OCI-LY1 (cell line): ENCODE results near the gene NKX2-8.

Experiments
- EZH2 ChIP-seq: fragments of 200-600 bp; sonication (generic), shearing (Covaris generic); IDR thresholded peaks from 2 replicates; pipeline ENCODE4 v1.8.0; 2017; ENCODE audit warnings: borderline replicate concordance, mixed run types, mild to moderate bottlenecking, antibody characterized with exemption, low read length, moderate library complexity, mixed read lengths
- TF ChIP-seq, protein P1 (sequence below): fragments of 200-600 bp; sonication (generic), shearing (Covaris generic); IDR thresholded peaks from 2 replicates; pipeline ENCODE4 v1.5.1; 2017; ENCODE audit warnings: mild to moderate bottlenecking, antibody characterized with exemption, low read length, moderate library complexity, mixed read lengths

DNA sequence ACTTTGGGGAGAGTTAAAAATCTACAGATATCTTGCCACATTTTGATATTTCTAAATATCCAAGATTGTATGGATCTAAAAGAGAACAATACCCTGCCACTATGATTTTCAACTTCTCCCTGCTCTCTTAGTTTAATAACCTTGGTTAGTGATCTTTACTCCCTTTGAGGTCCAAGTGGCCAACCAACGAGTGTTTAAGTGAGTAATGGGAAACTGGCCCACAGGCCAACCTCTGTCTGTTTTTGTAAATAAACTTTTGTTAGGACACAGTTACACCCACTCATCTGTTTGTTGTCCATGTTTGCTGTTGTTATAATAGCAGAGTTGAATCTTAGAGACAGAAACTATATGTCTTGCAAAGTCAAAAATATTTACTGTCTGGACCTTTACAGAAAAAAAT, 31.5 kb downstream of the NKX2-8 start:
- TF ChIP-seq, protein P1, sequence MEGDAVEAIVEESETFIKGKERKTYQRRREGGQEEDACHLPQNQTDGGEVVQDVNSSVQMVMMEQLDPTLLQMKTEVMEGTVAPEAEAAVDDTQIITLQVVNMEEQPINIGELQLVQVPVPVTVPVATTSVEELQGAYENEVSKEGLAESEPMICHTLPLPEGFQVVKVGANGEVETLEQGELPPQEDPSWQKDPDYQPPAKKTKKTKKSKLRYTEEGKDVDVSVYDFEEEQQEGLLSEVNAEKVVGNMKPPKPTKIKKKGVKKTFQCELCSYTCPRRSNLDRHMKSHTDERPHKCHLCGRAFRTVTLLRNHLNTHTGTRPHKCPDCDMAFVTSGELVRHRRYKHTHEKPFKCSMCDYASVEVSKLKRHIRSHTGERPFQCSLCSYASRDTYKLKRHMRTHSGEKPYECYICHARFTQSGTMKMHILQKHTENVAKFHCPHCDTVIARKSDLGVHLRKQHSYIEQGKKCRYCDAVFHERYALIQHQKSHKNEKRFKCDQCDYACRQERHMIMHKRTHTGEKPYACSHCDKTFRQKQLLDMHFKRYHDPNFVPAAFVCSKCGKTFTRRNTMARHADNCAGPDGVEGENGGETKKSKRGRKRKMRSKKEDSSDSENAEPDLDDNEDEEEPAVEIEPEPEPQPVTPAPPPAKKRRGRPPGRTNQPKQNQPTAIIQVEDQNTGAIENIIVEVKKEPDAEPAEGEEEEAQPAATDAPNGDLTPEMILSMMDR: no peak
- TF ChIP-seq EZH2: no peak
